Lung (tissue), 12 donors: ENCODE data around the gene CBX4. TPM values are rescaled to one million over a fixed set of nuclear protein-coding genes. Genes with fewer than 3 reads are reported as not detected.

Experiments used
- ATAC-seq: fragments of 200-7000 bp; cut with Tn5 transposase; one replicate; pipeline ENCODE4 v1.9.1; 2020; ENCODE audit warnings: moderate number of reproducible peaks; ENCODE audit not compliant: insufficient read depth, low FRiP score
- DNase-seq, 3 donors: peaks; one replicate each; pipeline ENCODE4 v3.0.0-alpha.2; 2013 to 2017
- H3K27ac ChIP-seq, 2 donors: one replicate each; pipeline ENCODE4 v1.5.1; 2013; ENCODE audit warnings: mild to moderate bottlenecking in 2 of 2, moderate library complexity in 2 of 2, control low read depth in 1 of 2, inconsistent platforms in 1 of 2, low read depth in 1 of 2, low read length in 1 of 2
- H3K27me3 ChIP-seq, 3 donors: one replicate each; pipeline ENCODE4 v1.5.1; 2013; ENCODE audit warnings: low read length in 2 of 3; ENCODE audit not compliant: control insufficient read depth in 3 of 3, insufficient read depth in 3 of 3
- H3K36me3 ChIP-seq, 4 donors: one replicate each; pipeline ENCODE4 v1.5.1; 2013; ENCODE audit warnings: low read length in 4 of 4, mild to moderate bottlenecking in 1 of 4, moderate library complexity in 1 of 4; ENCODE audit not compliant: control insufficient read depth in 4 of 4, insufficient read depth in 4 of 4
- H3K4me1 ChIP-seq, 5 donors: one replicate each; pipeline ENCODE4 v1.5.1; 2013; ENCODE audit warnings: low read length in 5 of 5, mild to moderate bottlenecking in 2 of 5, moderate library complexity in 1 of 5; ENCODE audit not compliant: control insufficient read depth in 5 of 5, insufficient read depth in 5 of 5
- H3K4me3 ChIP-seq: one replicate; pipeline ENCODE4 v1.5.1; 2013; ENCODE audit warnings: mild to moderate bottlenecking, control low read depth, moderate library complexity
- H3K9ac ChIP-seq, 2 donors: one replicate each; pipeline ENCODE4 v1.5.1; 2013; ENCODE audit warnings: low read length in 2 of 2, control low read depth in 1 of 2; ENCODE audit not compliant: insufficient read depth in 1 of 2
- H3K9me3 ChIP-seq, 4 donors: one replicate each; pipeline ENCODE4 v1.5.1; 2013; ENCODE audit warnings: low read length in 3 of 4, mild to moderate bottlenecking in 1 of 4, moderate library complexity in 1 of 4; ENCODE audit not compliant: control insufficient read depth in 4 of 4, insufficient read depth in 3 of 4
- CTCF ChIP-seq: IDR thresholded peaks from 2 replicates; pipeline ENCODE4 v1.5.1; 2012; ENCODE audit warnings: mild to moderate bottlenecking; ENCODE audit errors: control extremely low read depth, extremely low read depth
- WGBS, 2 donors: extraction: QIAGEN DNeasy Blood & Tissue Kit; methylation state at CpG; one replicate each; pipeline ENCODE4 v1.1.7; 2013; 5-methylcytosine and 5-hydroxymethylcytosine counted together
- polyA plus RNA-seq, 2 donors: library from polyadenylated mRNA; stranded (reverse); fragments of 200-250 nt; gene quantifications; one replicate each; pipeline ENCODE4 v1.2.1, GENCODE V29; 2013
- total RNA-seq, 2 donors: library from RNA; depleted of rRNA in 1 of 2; stranded (reverse); fragments of >200 nt in 1 of 2; gene quantifications; one replicate each; pipeline ENCODE4 v1.2.1, GENCODE V29; 2014 to 2021
- donor health status: control.
- donor health status: control.
- donor health status: Bipolar disorder and iron deficiency.
- donor health status: healthy.
- donor health status: DM: yes; HTN: yes; CAD: no.

CBX4 gene
- total and polyA plus RNA-seq, 4 donors, result 12.8 to 32.0 (median 17.5) TPM

DNA sequence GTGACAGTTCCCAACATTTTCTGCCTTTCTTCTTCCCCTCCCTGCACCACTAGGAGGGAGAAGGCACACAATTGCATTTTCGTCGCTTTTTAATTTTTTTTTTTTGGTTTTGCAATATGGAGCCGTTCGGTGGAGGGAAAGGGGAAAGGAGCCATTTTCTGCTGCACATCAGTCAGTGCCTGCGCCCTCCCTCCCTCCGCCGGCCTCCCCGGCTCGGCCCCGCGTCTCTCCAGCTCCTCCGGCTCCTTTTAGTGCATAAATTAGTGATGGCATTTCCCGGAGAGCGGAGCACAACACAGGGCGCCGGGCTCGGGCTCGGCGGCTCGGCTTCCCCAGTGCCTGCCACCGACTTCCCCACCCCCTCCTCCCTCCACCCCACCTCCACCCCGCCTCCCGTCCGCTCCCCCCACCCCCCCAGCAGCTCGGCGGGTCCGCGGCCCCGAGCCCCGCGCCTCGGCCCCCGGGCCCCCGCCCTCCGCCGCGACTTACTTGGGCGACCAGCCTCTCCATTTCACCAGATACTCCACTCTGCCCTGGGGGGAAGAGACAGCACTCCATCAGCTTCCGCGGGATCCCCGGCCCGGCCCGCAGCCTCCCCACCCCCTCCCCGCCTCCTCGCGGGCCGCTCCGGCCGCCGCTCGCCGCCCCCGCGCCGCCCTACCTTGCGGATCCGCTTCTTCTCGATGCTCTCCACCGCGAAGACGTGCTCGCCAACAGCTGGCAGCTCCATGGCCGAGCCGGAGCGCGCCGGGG, 542 bp downstream of the CBX4 start:
- ATAC-seq (no peak), DNase-seq (peak; percentile 68 to 83 (median 73))

GRCh38 chr17:79837888-79838521, 1.2 kb downstream of the CBX4 start:
- Histone ChIP-seq H3K9me3 (peaks cover 0 to 4% (median 0%) of the 10 kb centered on the region in 4 donors), H3K9ac (peak overlapping the region in 1 of 2 donors; percentile 86), H3K36me3 (peaks cover 0 to 24% (median 8%) of the 10 kb centered on the region in 4 donors), H3K4me1 (peaks cover 4 to 51% (median 37%) of the 10 kb centered on the region in 5 donors), H3K27ac (peak overlapping the region; percentile 88 to 96), H3K27me3 (peaks cover 0 to 30% (median 26%) of the 10 kb centered on the region in 3 donors), H3K4me3 (peak overlapping the region; percentile 73)
- peak in 1 of 3 donors; percentile 68 for DNase-seq
- TF ChIP-seq CTCF, result no peak
- 0% methylated on average over 30 of the region's 30 CpGs for WGBS, 2 donors
- no peak for ATAC-seq

More for the DNA sequence above, 542 bp downstream of the CBX4 start:
- TF ChIP-seq CTCF, result no peak
- Histone ChIP-seq H3K4me3 (peak overlapping the region; percentile 73), H3K9ac (peak overlapping the region in 1 of 2 donors; percentile 86), H3K27ac (peak overlapping the region; percentile 88 to 96), H3K9me3 (peaks cover 0 to 4% (median 0%) of the 10 kb centered on the region in 4 donors), H3K4me1 (peaks cover 3 to 51% (median 32%) of the 10 kb centered on the region in 5 donors), H3K36me3 (peaks cover 0 to 21% (median 7%) of the 10 kb centered on the region in 4 donors), H3K27me3 (peaks cover 0 to 34% (median 27%) of the 10 kb centered on the region in 3 donors)
- WGBS, 2 donors, result 1% methylated on average over 36 to 67 of the region's 67 CpGs

- peak overlapping the region in 1 of 2 donors; percentile 86 for H3K9ac ChIP-seq
- H3K9me3 ChIP-seq, result peaks cover 0 to 4% (median 0%) of the 10 kb centered on the region in 4 donors
- peaks cover 0 to 24% (median 8%) of the 10 kb centered on the region in 4 donors for H3K36me3 ChIP-seq
- DNase-seq (peak; percentile 83 to 92 (median 89)), ATAC-seq (peak; percentile 4)
- peaks cover 0 to 22% (median 18%) of the 10 kb centered on the region in 3 donors for H3K27me3 ChIP-seq
- H3K27ac ChIP-seq, result peak overlapping the region in 1 of 2 donors; percentile 96
- 10 to 14% methylated on average over 39 to 41 of the region's 41 CpGs for WGBS, 2 donors
- TF ChIP-seq CTCF, result no peak
- H3K4me3 ChIP-seq, result peak overlapping the region; percentile 21
- peaks cover 7 to 53% (median 39%) of the 10 kb centered on the region in 5 donors for H3K4me1 ChIP-seq
These were observed 2.0 kb downstream of the CBX4 start for GRCh38 chr17:79836972-79837887.
